ENCODE data around the gene HABP2.

Gene HABP2

DNA sequence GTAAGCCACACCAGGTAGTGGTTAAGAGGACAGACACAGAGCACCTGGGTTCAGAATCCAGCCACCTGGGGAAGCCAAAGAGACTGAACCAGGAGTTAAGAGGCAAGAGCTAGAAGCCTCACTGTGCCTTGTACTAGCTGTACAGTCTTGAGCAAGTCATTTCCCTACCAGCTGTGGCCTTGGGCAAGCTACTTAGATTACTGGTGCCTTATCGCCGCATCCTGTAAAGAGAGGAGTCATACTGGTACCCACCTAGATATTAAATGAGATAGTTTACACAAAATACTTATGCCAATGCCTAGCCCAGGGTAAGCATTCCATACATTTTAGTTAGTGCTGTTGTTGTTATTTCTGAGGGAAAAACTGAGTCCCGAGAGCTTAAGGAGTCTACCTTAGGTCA, 47.7 kb downstream of the HABP2 start:
- Histone ChIP-seq H3K27ac (ENCODE audit: low read depth, low read length) (no peak overlapping the region), H3K9ac (ENCODE audit: low read length) (no peak overlapping the region), H3K27me3 (ENCODE audit: control insufficient read depth, insufficient read depth, low read length) (peaks cover 6% of the 10 kb centered on the region; the same call in 1 of the 2 replicates), H3K4me1 (ENCODE audit: control insufficient read depth, insufficient read depth, low read length) (no peaks in the 10 kb centered on the region), H3K36me3 (ENCODE audit: control insufficient read depth, insufficient read depth, low read length) (no peaks in the 10 kb centered on the region), H3K4me3 (ENCODE audit: low read depth, low read length) (no peak overlapping the region), H3K9me3 (ENCODE audit: control insufficient read depth, insufficient read depth, low read depth, low read length) (no peaks in the 10 kb centered on the region)

- Histone ChIP-seq H3K9ac (ENCODE audit: low read length) (no peak overlapping the region), H3K36me3 (ENCODE audit: control insufficient read depth, insufficient read depth, low read length) (no peaks in the 10 kb centered on the region), H3K27me3 (ENCODE audit: control insufficient read depth, insufficient read depth, low read length) (no peaks in the 10 kb centered on the region; the same call in 1 of the 2 replicates), H3K9me3 (ENCODE audit: control insufficient read depth, insufficient read depth, low read depth, low read length) (no peaks in the 10 kb centered on the region), H3K4me3 (ENCODE audit: low read depth, low read length) (no peak overlapping the region), H3K27ac (ENCODE audit: low read depth, low read length) (no peak overlapping the region), H3K4me1 (ENCODE audit: control insufficient read depth, insufficient read depth, low read length) (no peaks in the 10 kb centered on the region)
Measured at GRCh38 chr10:113603057-113603777, 50.4 kb downstream of the HABP2 start.

- H3K9me3 ChIP-seq (ENCODE audit: control insufficient read depth, insufficient read depth, low read depth, low read length), result no peaks in the 10 kb centered on the region
- H3K4me3 ChIP-seq (ENCODE audit: low read depth, low read length), result no peak overlapping the region
- no peaks in the 10 kb centered on the region for H3K4me1 ChIP-seq (ENCODE audit: control insufficient read depth, insufficient read depth, low read length)
- no peak overlapping the region for H3K27ac ChIP-seq (ENCODE audit: low read depth, low read length)
- no peak overlapping the region for H3K9ac ChIP-seq (ENCODE audit: low read length)
- no peaks in the 10 kb centered on the region; the same call in 1 of the 2 replicates for H3K27me3 ChIP-seq (ENCODE audit: control insufficient read depth, insufficient read depth, low read length)
- no peaks in the 10 kb centered on the region for H3K36me3 ChIP-seq (ENCODE audit: control insufficient read depth, insufficient read depth, low read length)
Measured at GRCh38 chr10:113604572-113604971, 51.7 kb downstream of the HABP2 start.

- H3K27ac ChIP-seq (ENCODE audit: low read depth, low read length), result no peak overlapping the region
- H3K9me3 ChIP-seq (ENCODE audit: control insufficient read depth, insufficient read depth, low read depth, low read length), result no peaks in the 10 kb centered on the region
- no peak overlapping the region for H3K4me3 ChIP-seq (ENCODE audit: low read depth, low read length)
- H3K9ac ChIP-seq (ENCODE audit: low read length), result no peak overlapping the region
- no peaks in the 10 kb centered on the region; the same call in 1 of the 2 replicates for H3K27me3 ChIP-seq (ENCODE audit: control insufficient read depth, insufficient read depth, low read length)
- H3K36me3 ChIP-seq (ENCODE audit: control insufficient read depth, insufficient read depth, low read length), result no peaks in the 10 kb centered on the region
- H3K4me1 ChIP-seq (ENCODE audit: control insufficient read depth, insufficient read depth, low read length), result no peaks in the 10 kb centered on the region
Measured at GRCh38 chr10:113605268-113605978, 52.6 kb downstream of the HABP2 start.

GRCh38 chr10:113609704-113610108, 56.9 kb downstream of the HABP2 start:
- peaks cover 15% of the 10 kb centered on the region for H3K4me1 ChIP-seq (ENCODE audit: control insufficient read depth, insufficient read depth, low read length)
- peaks cover 6% of the 10 kb centered on the region for H3K27me3 ChIP-seq (ENCODE audit: control insufficient read depth, insufficient read depth, low read length)

GRCh38 chr10:113610631-113611601, 58.1 kb downstream of the HABP2 start:
- Histone ChIP-seq H3K9me3 (ENCODE audit: control insufficient read depth, insufficient read depth, low read depth, low read length) (no peaks in the 10 kb centered on the region), H3K9ac (ENCODE audit: low read length) (no peak overlapping the region), H3K36me3 (ENCODE audit: control insufficient read depth, insufficient read depth, low read length) (no peaks in the 10 kb centered on the region), H3K27ac (ENCODE audit: low read depth, low read length) (no peak overlapping the region), H3K27me3 (ENCODE audit: control insufficient read depth, insufficient read depth, low read length) (peaks cover 17% of the 10 kb centered on the region), H3K4me3 (ENCODE audit: low read depth, low read length) (no peak overlapping the region), H3K4me1 (ENCODE audit: control insufficient read depth, insufficient read depth, low read length) (peaks cover 21% of the 10 kb centered on the region)

More at GRCh38 chr10:113609704-113610108, 56.9 kb downstream of the HABP2 start:
- H3K9ac ChIP-seq (ENCODE audit: low read length), result no peak overlapping the region
- no peak overlapping the region for H3K4me3 ChIP-seq (ENCODE audit: low read depth, low read length)
- H3K27ac ChIP-seq (ENCODE audit: low read depth, low read length), result no peak overlapping the region
- no peaks in the 10 kb centered on the region for H3K9me3 ChIP-seq (ENCODE audit: control insufficient read depth, insufficient read depth, low read depth, low read length)
- H3K36me3 ChIP-seq (ENCODE audit: control insufficient read depth, insufficient read depth, low read length), result no peaks in the 10 kb centered on the region

- no peak overlapping the region for H3K9ac ChIP-seq (ENCODE audit: low read length)
- no peaks in the 10 kb centered on the region for H3K36me3 ChIP-seq (ENCODE audit: control insufficient read depth, insufficient read depth, low read length)
- no peak overlapping the region for H3K4me3 ChIP-seq (ENCODE audit: low read depth, low read length)
- H3K4me1 ChIP-seq (ENCODE audit: control insufficient read depth, insufficient read depth, low read length), result peaks cover 34% of the 10 kb centered on the region
- H3K9me3 ChIP-seq (ENCODE audit: control insufficient read depth, insufficient read depth, low read depth, low read length), result no peaks in the 10 kb centered on the region
- no peak overlapping the region for H3K27ac ChIP-seq (ENCODE audit: low read depth, low read length)
- peaks cover 17% of the 10 kb centered on the region for H3K27me3 ChIP-seq (ENCODE audit: control insufficient read depth, insufficient read depth, low read length)
Measured at GRCh38 chr10:113612154-113612553, 59.3 kb downstream of the HABP2 start.

DNA sequence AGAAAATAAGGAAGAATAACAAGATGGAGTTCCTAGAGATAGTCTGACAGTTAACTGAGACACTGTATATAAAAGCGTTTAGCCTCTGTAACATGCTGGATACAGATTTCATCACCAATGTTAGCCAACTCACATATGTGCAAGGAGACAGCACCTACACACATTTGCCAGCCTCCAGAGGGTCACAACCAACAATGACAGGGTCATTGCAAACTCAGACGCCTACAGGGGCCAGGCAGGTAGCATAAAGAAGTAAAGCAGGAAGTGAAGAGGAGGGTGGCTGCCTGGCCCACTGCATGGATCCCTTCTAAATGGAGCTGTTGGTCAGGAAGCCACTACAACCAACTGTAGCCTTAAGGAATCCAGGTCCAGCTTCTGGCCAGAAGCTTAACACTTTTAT, 60.6 kb downstream of the HABP2 start:
- no peaks in the 10 kb centered on the region for H3K36me3 ChIP-seq (ENCODE audit: control insufficient read depth, insufficient read depth, low read length)
- H3K27ac ChIP-seq (ENCODE audit: low read depth, low read length), result no peak overlapping the region
- peaks cover 40% of the 10 kb centered on the region for H3K4me1 ChIP-seq (ENCODE audit: control insufficient read depth, insufficient read depth, low read length)
- H3K9ac ChIP-seq (ENCODE audit: low read length), result no peak overlapping the region
- no peak overlapping the region for H3K4me3 ChIP-seq (ENCODE audit: low read depth, low read length)
- H3K9me3 ChIP-seq (ENCODE audit: control insufficient read depth, insufficient read depth, low read depth, low read length), result no peaks in the 10 kb centered on the region
- peaks cover 17% of the 10 kb centered on the region for H3K27me3 ChIP-seq (ENCODE audit: control insufficient read depth, insufficient read depth, low read length)

DNA sequence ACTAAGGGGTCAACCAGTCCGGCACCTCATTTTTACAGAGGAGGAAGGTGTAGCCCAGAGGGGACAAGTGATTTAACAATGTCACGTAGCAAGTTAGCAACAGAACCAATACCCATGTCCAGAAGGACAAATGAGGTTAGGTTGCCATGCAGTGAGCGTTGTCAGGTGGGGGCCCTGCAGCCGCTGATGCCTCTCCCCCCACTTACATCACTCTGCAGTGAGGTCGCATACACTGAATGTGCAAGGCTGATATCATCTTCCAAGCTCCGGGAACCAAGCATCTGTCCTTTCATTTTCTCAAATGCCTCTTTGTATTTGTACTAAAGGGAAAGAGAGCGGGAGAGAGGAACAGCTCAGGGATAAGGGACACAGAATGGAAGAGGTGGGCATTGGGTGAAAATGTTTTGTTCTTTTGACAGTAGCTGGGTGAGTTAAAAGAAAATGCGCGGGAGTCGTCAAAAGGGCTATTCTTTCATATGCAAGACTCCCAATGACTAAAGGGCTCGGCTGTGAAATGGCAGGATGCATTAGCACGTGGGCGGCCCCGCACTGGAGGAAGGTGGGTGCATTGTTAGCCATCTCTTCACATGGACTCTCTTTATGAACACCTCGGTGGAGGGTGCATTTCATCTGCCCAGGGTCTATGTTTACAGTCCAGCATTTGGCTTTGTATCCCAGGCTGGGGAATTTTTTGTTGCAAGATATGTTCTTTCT, 61.3 kb downstream of the HABP2 start:
- Histone ChIP-seq H3K4me3 (ENCODE audit: low read depth, low read length) (no peak overlapping the region), H3K4me1 (ENCODE audit: control insufficient read depth, insufficient read depth, low read length) (peaks cover 40% of the 10 kb centered on the region), H3K9ac (ENCODE audit: low read length) (no peak overlapping the region), H3K36me3 (ENCODE audit: control insufficient read depth, insufficient read depth, low read length) (no peaks in the 10 kb centered on the region), H3K27me3 (ENCODE audit: control insufficient read depth, insufficient read depth, low read length) (peaks cover 17% of the 10 kb centered on the region), H3K9me3 (ENCODE audit: control insufficient read depth, insufficient read depth, low read depth, low read length) (no peaks in the 10 kb centered on the region), H3K27ac (ENCODE audit: low read depth, low read length) (no peak overlapping the region)

GRCh38 chr10:113616244-113617074, 63.6 kb downstream of the HABP2 start:
- no peak overlapping the region for H3K27ac ChIP-seq (ENCODE audit: low read depth, low read length)
- no peaks in the 10 kb centered on the region for H3K9me3 ChIP-seq (ENCODE audit: control insufficient read depth, insufficient read depth, low read depth, low read length)
- peaks cover 48% of the 10 kb centered on the region for H3K4me1 ChIP-seq (ENCODE audit: control insufficient read depth, insufficient read depth, low read length)
- H3K36me3 ChIP-seq (ENCODE audit: control insufficient read depth, insufficient read depth, low read length), result no peaks in the 10 kb centered on the region
- H3K9ac ChIP-seq (ENCODE audit: low read length), result no peak overlapping the region
- H3K4me3 ChIP-seq (ENCODE audit: low read depth, low read length), result peak overlapping the region; percentile 39
- peaks cover 17% of the 10 kb centered on the region for H3K27me3 ChIP-seq (ENCODE audit: control insufficient read depth, insufficient read depth, low read length)
